Measurements from ENCODE around the gene NOS3. TPM values are rescaled to one million over a fixed set of nuclear protein-coding genes. Genes with fewer than 3 reads are reported as not detected.

NOS3 gene
- total RNA-seq, 4 donors from 2014 or later, result 1.4 to 10.8 (median 4.2) TPM

- in situ Hi-C loops (cut with MboI; ENCODE audit: low sequenced_read_pairs in 4 of 4) (no loop called here), intact Hi-C loops (cut with DNase I; ENCODE audit: low total_unique reads) (no loop called here)
- peak overlapping the region; percentile 17 to 38 (median 26) for H3K4me3 ChIP-seq
- no peaks in the 10 kb centered on the region for H3K9me3 ChIP-seq
- DNase-seq, result no peak
- H3K27me3 ChIP-seq, result peaks cover 29 to 57% (median 38%) of the 10 kb centered on the region in 3 donors
- peaks cover 8 to 16% of the 10 kb centered on the region in 2 donors for H3K4me1 ChIP-seq
- TF ChIP-seq POLR2A (IDR thresholded peaks at IDR 0.05), result no peak
- TF ChIP-seq, protein P1, sequence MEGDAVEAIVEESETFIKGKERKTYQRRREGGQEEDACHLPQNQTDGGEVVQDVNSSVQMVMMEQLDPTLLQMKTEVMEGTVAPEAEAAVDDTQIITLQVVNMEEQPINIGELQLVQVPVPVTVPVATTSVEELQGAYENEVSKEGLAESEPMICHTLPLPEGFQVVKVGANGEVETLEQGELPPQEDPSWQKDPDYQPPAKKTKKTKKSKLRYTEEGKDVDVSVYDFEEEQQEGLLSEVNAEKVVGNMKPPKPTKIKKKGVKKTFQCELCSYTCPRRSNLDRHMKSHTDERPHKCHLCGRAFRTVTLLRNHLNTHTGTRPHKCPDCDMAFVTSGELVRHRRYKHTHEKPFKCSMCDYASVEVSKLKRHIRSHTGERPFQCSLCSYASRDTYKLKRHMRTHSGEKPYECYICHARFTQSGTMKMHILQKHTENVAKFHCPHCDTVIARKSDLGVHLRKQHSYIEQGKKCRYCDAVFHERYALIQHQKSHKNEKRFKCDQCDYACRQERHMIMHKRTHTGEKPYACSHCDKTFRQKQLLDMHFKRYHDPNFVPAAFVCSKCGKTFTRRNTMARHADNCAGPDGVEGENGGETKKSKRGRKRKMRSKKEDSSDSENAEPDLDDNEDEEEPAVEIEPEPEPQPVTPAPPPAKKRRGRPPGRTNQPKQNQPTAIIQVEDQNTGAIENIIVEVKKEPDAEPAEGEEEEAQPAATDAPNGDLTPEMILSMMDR (IDR thresholded peaks at IDR 0.05 in 4 of 5, conservative IDR thresholded peaks at IDR 0.05 in 1 of 5), result peak in 1 of 5 experiments; percentile 31
- no peaks in the 10 kb centered on the region for H3K36me3 ChIP-seq
- no peak overlapping the region for H3K27ac ChIP-seq
- peak; percentile 5 to 17 for ATAC-seq
Observed at GRCh38 chr7:151018421-151019129, 27.8 kb downstream of the NOS3 start.

DNA sequence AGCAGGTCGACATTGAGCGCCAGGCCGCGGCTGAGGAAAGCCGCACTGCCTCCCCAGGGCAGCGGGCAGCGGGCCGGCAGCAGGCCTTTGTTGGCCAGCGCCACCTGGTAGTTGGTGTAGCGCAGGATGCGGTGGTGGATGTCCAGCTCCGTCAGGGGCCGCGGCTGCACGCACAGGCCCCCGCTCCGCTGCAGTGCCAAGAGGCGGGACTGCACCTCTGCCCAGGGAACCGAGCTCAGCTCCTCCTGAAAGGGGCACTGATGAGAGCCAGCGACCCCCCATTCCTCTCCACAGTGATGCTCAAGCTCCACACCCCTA is 28.3 kb downstream of the NOS3 start:
- TF ChIP-seq, protein P1 (IDR thresholded peaks at IDR 0.05 in 4 of 5, conservative IDR thresholded peaks at IDR 0.05 in 1 of 5), result no peak
- TF ChIP-seq POLR2A (IDR thresholded peaks at IDR 0.05), result no peak
- intact Hi-C loops (cut with DNase I; ENCODE audit: low total_unique reads), result no loop called here
- Histone ChIP-seq H3K27me3 (peaks cover 28 to 52% (median 33%) of the 10 kb centered on the region in 3 donors), H3K9me3 (no peaks in the 10 kb centered on the region), H3K4me1 (peaks cover 8 to 11% of the 10 kb centered on the region in 2 donors), H3K4me3 (peak overlapping the region; percentile 17 to 31 (median 21)), H3K27ac (no peak overlapping the region), H3K36me3 (no peaks in the 10 kb centered on the region)
- in situ Hi-C loops (cut with MboI; ENCODE audit: low sequenced_read_pairs in 4 of 4), result no loop called here
- ATAC-seq, result no peak
- DNase-seq, result no peak

DNA sequence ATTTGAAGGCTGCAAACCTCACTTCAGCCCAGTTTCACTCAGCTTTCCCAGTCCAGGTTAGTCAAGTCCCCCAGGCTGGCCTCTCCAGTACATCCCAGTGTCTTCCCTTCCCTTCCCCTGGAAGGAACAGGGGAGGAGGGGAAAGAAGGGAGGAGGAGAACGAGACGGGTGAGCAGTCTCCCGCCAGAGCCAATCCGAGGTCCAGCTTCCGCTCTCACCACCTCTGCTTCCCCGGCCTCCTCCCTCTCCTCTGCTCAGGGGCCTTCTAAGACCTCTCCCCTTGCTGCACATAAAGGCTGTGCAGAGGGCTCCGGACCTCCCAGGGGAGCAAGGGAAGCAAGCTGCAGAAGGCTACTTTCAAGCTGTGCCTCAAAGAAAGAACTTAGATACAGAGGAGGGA is 29.4 kb downstream of the NOS3 start:
- ATAC-seq, result no peak
- H3K4me3 ChIP-seq, result no peak overlapping the region
- intact Hi-C loops (cut with DNase I; ENCODE audit: low total_unique reads), result loop anchor here (10.0 kb wide), 1 partner anchor 615 kb away; a partner anchor contains a TSS
- TF ChIP-seq, protein P1 (IDR thresholded peaks at IDR 0.05 in 4 of 5, conservative IDR thresholded peaks at IDR 0.05 in 1 of 5), result no peak
- TF ChIP-seq POLR2A (IDR thresholded peaks at IDR 0.05), result no peak
- no peak overlapping the region for H3K27ac ChIP-seq
- in situ Hi-C loops (cut with MboI; ENCODE audit: low sequenced_read_pairs in 4 of 4), result loop anchor here in 1 of 4 donors (10.0 kb wide), 1 partner anchor 85 kb away; no protein-coding TSS in a partner anchor
- no peaks in the 10 kb centered on the region for H3K9me3 ChIP-seq
- peaks cover 6 to 8% of the 10 kb centered on the region in 2 donors for H3K4me1 ChIP-seq
- no peaks in the 10 kb centered on the region for H3K36me3 ChIP-seq
- H3K27me3 ChIP-seq, result peaks cover 22 to 43% (median 24%) of the 10 kb centered on the region in 3 donors
- DNase-seq, result no peak

DNA sequence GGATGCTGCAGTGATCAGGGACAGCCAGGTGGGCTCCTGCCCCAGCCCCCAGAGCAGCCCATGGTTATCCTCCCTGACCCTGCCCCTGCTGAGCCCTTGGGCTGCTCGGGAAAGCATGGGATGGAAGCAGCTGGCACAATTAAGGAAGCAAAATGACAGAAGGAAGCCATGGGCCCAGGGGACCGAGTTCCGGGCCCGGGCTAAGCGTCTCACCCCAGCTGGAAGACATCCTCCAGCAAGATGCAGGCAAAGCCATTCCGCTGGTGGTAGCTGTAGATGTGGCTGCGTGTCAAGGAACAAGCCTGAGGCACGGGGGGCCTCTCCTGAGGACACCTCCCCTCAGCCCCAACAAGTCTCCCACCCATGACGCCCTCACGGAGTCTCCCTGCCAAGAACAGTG is 32.4 kb downstream of the NOS3 start:
- no peaks in the 10 kb centered on the region for H3K9me3 ChIP-seq
- no peak overlapping the region for H3K4me3 ChIP-seq
- no peaks in the 10 kb centered on the region for H3K36me3 ChIP-seq
- ATAC-seq, result no peak
- in situ Hi-C loops (cut with MboI; ENCODE audit: low sequenced_read_pairs in 4 of 4) (loop anchor here in 1 of 4 donors (10.0 kb wide), 1 partner anchor 82 kb away; no protein-coding TSS in a partner anchor), intact Hi-C loops (cut with DNase I; ENCODE audit: low total_unique reads) (loop anchor here (10.0 kb wide), 1 partner anchor 618 kb away; a partner anchor contains a TSS)
- TF ChIP-seq, protein P1 (IDR thresholded peaks at IDR 0.05 in 4 of 5, conservative IDR thresholded peaks at IDR 0.05 in 1 of 5), result no peak
- TF ChIP-seq POLR2A (IDR thresholded peaks at IDR 0.05), result no peak
- peaks cover 7 to 17% (median 14%) of the 10 kb centered on the region in 3 donors for H3K27me3 ChIP-seq
- peaks cover 0 to 5% of the 10 kb centered on the region in 2 donors for H3K4me1 ChIP-seq
- H3K27ac ChIP-seq, result no peak overlapping the region
- no peak for DNase-seq
